Karpas-422 (cell line): ENCODE measurements around the gene SLC4A2. TPM values are rescaled to one million over a fixed set of nuclear protein-coding genes. Genes with fewer than 3 reads are reported as not detected.

Experiments used
- DNase-seq: peaks from one replicate; pipeline ENCODE4 v3.0.0-alpha.2; 2015
- H2AFZ ChIP-seq: fragments of 200-600 bp; sonication (generic); 2 replicates; pipeline ENCODE4 v1.6.1; 2014; ENCODE audit warnings: antibody characterized with exemption, low read length, mixed read lengths
- H3K27ac ChIP-seq: fragments of 200-600 bp; sonication (generic); 2 replicates; pipeline ENCODE4 v1.5.1; 2014; ENCODE audit warnings: mild to moderate bottlenecking, low read length, moderate library complexity
- H3K27me3 ChIP-seq: fragments of 200-600 bp; sonication (generic); 2 replicates; pipeline ENCODE4 v1.6.1; 2014; ENCODE audit warnings: low read length, mixed read lengths
- H3K36me3 ChIP-seq: fragments of 200-600 bp; sonication (generic); 2 replicates; pipeline ENCODE4 v1.6.1; 2014; ENCODE audit warnings: low read length, mixed read lengths; ENCODE audit not compliant: insufficient read depth
- H3K4me1 ChIP-seq: fragments of 200-600 bp; sonication (generic); 2 replicates; pipeline ENCODE4 v1.6.1; 2014; ENCODE audit warnings: mild to moderate bottlenecking, low read length, mixed read lengths
- H3K4me2 ChIP-seq: fragments of 200-600 bp; sonication (generic); 2 replicates; pipeline ENCODE4 v1.6.1; 2014; ENCODE audit warnings: low read length, low read depth, mild to moderate bottlenecking; ENCODE audit not compliant: poor library complexity, severe bottlenecking
- H3K4me3 ChIP-seq: fragments of 200-600 bp; sonication (generic); 2 replicates; pipeline ENCODE4 v1.5.1; 2014; ENCODE audit warnings: mild to moderate bottlenecking, antibody characterized with exemption, low read length, mixed read lengths
- H3K79me2 ChIP-seq: fragments of 200-600 bp; sonication (generic); 2 replicates; pipeline ENCODE4 v1.6.1; 2014; ENCODE audit warnings: mild to moderate bottlenecking, low read length, mixed read lengths
- H3K9ac ChIP-seq: fragments of 200-600 bp; sonication (generic); 2 replicates; pipeline ENCODE4 v1.6.0; 2014; ENCODE audit warnings: low read length
- H3K9me2 ChIP-seq: fragments of 200-600 bp; sonication (generic), shearing (Covaris generic); replicated peaks from 2 replicates; pipeline ENCODE4 v1.6.0; 2014; ENCODE audit warnings: mild to moderate bottlenecking, low read length, moderate library complexity; ENCODE audit not compliant: insufficient read depth
- H3K9me3 ChIP-seq: fragments of 300-700, 200-600 bp; sonication (generic); 2 replicates; pipeline ENCODE4 v1.6.1; 2014; ENCODE audit warnings: low read length, mixed read lengths
- H4K20me1 ChIP-seq: fragments of 200-600 bp; sonication (generic); 2 replicates; pipeline ENCODE4 v1.6.1; 2014; ENCODE audit warnings: mild to moderate bottlenecking, antibody characterized with exemption, low read length, low read depth; ENCODE audit not compliant: insufficient read depth
- total RNA-seq: library from RNA; depleted of rRNA; stranded (reverse); fragments of >200 nt; shearing (Covaris generic); gene quantifications from 2 replicates; pipeline ENCODE4 v1.2.3, GENCODE V29; 2014; ENCODE audit warnings: low replicate concordance

SLC4A2 gene
- total RNA-seq, 1 experiment from 2014 or later = 35.1 TPM

- H3K79me2 ChIP-seq = no peaks in the 10 kb centered on the region
- no peak overlapping the region for H3K4me2 ChIP-seq
- DNase-seq = peak; percentile 69
- no peaks in the 10 kb centered on the region for H4K20me1 ChIP-seq
- H3K27me3 ChIP-seq = no peaks in the 10 kb centered on the region
- H3K9me2 ChIP-seq = no peaks in the 10 kb centered on the region
- H3K4me1 ChIP-seq = no peaks in the 10 kb centered on the region
- H3K9ac ChIP-seq = no peak overlapping the region
- H3K9me3 ChIP-seq = no peaks in the 10 kb centered on the region
- H3K36me3 ChIP-seq = no peaks in the 10 kb centered on the region
- H3K4me3 ChIP-seq = no peak overlapping the region
- no peak overlapping the region for H3K27ac ChIP-seq
- no peak overlapping the region for H2AFZ ChIP-seq
Observed at GRCh38 chr7:151091431-151091830, 32.0 kb downstream of the SLC4A2 start.

DNA sequence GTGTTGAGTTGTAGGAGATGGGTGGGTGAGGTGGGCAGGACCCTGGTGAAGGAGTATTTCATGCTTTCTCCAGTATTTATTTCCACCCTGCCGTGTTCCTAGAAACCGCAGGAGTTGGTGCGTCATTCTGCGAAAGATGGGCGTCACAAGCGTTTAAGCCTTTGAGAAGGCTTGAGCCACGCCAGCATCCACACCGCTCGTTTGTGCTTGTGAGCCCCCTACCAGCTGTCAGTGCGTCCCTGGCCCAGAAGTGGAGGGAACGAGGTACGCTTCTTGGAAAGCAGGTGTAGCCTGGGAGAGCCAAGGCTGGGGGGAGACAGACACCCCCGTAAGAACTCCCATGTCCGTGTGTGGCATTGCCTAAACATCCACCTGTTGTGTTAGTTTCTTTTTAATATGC is 32.6 kb downstream of the SLC4A2 start:
- no peak overlapping the region for H3K4me3 ChIP-seq
- H3K79me2 ChIP-seq = no peaks in the 10 kb centered on the region
- no peaks in the 10 kb centered on the region for H3K27me3 ChIP-seq
- H2AFZ ChIP-seq = no peak overlapping the region
- no peaks in the 10 kb centered on the region for H3K4me1 ChIP-seq
- no peaks in the 10 kb centered on the region for H4K20me1 ChIP-seq
- no peak overlapping the region for H3K9ac ChIP-seq
- H3K9me3 ChIP-seq = no peaks in the 10 kb centered on the region
- no peak for DNase-seq
- no peak overlapping the region for H3K4me2 ChIP-seq
- no peaks in the 10 kb centered on the region for H3K9me2 ChIP-seq
- H3K27ac ChIP-seq = no peak overlapping the region
- no peaks in the 10 kb centered on the region for H3K36me3 ChIP-seq

GRCh38 chr7:151093748-151094147 is 34.4 kb downstream of the SLC4A2 start:
- Histone ChIP-seq H3K79me2 (no peaks in the 10 kb centered on the region), H3K9me3 (no peaks in the 10 kb centered on the region), H3K4me1 (no peaks in the 10 kb centered on the region), H3K9ac (no peak overlapping the region), H3K4me2 (no peak overlapping the region), H4K20me1 (no peaks in the 10 kb centered on the region), H3K4me3 (no peak overlapping the region), H2AFZ (no peak overlapping the region), H3K27ac (no peak overlapping the region), H3K27me3 (no peaks in the 10 kb centered on the region), H3K36me3 (no peaks in the 10 kb centered on the region), H3K9me2 (no peaks in the 10 kb centered on the region)
- no peak for DNase-seq

DNA sequence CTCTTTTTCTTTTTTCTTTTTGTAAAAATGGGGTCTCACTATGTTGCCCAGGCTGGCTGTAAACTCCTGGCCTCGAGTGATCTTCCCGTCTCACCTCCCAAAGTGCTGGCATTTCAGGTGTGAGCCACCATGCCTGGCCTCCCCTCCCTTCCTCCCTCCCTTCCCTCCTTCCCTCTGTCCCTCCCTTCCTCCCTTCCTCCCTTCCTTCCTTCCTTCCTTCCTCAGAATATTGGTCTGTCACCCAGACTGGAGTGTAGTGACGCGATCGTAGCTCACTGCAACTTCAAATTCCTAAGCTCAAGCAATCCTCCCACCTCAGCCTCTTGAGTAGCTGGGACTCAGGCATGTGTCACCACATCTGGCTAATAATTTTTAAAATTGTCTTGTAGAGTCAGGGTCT is 35.3 kb downstream of the SLC4A2 start:
- Histone ChIP-seq H3K4me3 (no peak overlapping the region), H3K27me3 (no peaks in the 10 kb centered on the region), H3K4me2 (no peak overlapping the region), H3K79me2 (no peaks in the 10 kb centered on the region), H4K20me1 (no peaks in the 10 kb centered on the region), H3K9me2 (no peaks in the 10 kb centered on the region), H3K36me3 (no peaks in the 10 kb centered on the region), H3K4me1 (no peaks in the 10 kb centered on the region), H2AFZ (no peak overlapping the region), H3K27ac (no peak overlapping the region), H3K9ac (no peak overlapping the region), H3K9me3 (no peaks in the 10 kb centered on the region)
- DNase-seq = no peak

DNA sequence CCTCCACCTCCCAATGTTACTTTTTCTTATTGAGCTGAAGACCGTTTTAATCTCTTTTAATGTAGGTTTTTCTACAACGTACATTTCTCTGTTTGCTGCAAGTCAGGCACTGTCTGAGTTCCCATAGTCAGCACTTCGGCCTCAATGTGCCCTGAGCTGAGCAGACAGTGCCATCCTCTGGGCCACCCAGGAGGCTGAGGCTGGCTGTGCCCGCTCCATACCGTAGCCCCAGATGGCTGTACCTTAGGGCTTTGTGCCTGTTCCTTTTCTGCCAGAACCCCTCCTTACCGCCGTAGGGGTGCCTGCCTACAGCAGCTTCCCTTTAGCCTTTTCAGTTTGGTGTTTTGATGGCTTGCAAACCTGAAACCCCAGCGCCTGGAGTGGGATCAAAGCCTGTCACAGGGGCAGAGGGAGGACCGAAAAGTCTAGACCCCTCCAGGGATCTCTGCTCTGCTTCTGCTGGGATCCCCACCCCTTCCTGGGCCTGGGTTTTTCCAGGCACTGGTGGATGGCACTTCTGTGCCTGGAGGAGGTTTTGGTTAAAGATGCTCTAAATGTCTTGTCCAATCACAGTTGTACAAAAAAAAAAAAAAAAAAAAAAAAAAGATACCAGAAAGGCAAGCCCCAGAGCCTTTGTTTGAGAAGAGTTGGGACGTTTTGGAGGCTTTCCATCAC is 35.9 kb downstream of the SLC4A2 start:
- H2AFZ ChIP-seq = no peak overlapping the region
- no peak overlapping the region for H3K4me3 ChIP-seq
- no peaks in the 10 kb centered on the region for H3K27me3 ChIP-seq
- no peak overlapping the region for H3K4me2 ChIP-seq
- no peaks in the 10 kb centered on the region for H3K79me2 ChIP-seq
- H3K9me3 ChIP-seq = no peaks in the 10 kb centered on the region
- H3K9ac ChIP-seq = no peak overlapping the region
- H3K9me2 ChIP-seq = no peaks in the 10 kb centered on the region
- no peaks in the 10 kb centered on the region for H3K4me1 ChIP-seq
- H3K36me3 ChIP-seq = no peaks in the 10 kb centered on the region
- H3K27ac ChIP-seq = no peak overlapping the region
- DNase-seq = no peak
- no peaks in the 10 kb centered on the region for H4K20me1 ChIP-seq

DNA sequence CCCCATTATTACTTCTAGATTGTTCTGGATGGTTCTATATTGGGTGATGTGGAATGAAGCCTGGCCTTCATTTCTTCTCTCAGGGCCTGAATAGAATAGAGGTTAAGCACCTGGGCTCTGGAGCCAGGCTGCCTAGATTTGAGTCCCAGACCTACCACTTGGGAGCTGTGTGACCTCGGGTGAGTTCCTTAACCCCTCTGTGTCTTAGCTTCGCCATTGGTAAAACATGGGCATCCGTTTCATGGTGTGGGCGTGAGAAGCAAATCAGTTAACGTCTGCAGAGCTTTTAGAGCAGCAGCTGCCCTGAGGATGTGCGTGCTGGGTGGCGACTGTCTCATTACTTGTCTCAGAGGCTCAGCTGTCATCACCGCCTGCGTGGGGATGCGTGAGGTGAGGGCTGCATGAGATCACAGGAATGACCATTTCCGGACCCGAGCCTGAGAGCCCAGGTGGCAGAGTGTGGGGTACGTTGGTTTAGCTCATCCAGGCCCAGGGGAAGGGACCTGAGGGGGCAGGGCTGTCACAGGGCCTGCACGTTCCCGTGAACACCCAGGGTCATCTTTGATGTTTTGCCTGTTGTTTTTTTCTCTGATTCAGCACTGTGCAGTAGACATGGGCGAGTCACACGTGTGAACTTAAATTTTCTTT is 36.6 kb downstream of the SLC4A2 start:
- Histone ChIP-seq H3K9me3 (no peaks in the 10 kb centered on the region), H2AFZ (no peak overlapping the region), H3K4me1 (no peaks in the 10 kb centered on the region), H4K20me1 (no peaks in the 10 kb centered on the region), H3K27ac (no peak overlapping the region), H3K9me2 (no peaks in the 10 kb centered on the region), H3K4me3 (no peak overlapping the region), H3K79me2 (no peaks in the 10 kb centered on the region), H3K27me3 (no peaks in the 10 kb centered on the region), H3K36me3 (no peaks in the 10 kb centered on the region), H3K9ac (no peak overlapping the region), H3K4me2 (no peak overlapping the region)
- no peak for DNase-seq

DNA sequence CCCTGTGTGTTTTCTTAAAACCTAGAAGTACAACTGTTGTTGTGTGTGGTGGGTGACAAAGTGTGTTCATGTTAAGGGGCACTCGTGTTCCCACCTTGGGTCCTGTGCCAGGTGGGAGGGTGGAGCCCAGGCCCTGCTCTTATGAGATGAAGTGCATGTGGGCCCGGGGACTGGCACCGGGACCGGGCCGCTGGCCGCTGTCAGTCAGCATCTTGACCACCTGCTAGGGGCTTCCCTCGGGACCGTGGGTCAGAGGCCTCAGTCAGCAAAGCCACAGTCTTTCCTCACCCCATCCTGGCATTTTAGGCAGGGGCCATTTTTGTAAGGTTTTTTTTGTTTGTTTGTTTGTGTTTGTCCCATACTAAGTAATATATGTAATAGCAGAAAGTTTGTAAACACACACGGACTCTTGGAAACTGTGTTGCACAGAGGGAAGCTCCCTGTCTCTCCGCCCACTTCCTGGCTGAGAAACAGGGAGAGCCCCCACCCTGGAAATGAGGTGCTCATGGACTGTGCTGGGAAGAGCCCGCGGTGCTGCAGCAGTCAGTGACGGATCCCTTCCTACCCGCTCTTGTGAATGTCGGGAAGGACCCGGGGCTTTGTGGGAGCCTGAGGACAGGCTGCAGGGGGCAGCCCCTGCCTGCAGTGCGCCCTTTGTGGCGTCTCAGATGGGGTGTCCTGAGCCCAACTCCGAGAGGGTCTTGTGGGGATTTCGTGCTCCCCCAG is 40.3 kb downstream of the SLC4A2 start:
- Histone ChIP-seq H4K20me1 (no peaks in the 10 kb centered on the region), H3K36me3 (no peaks in the 10 kb centered on the region), H3K4me3 (no peak overlapping the region), H3K9me3 (no peaks in the 10 kb centered on the region), H3K4me1 (no peaks in the 10 kb centered on the region), H3K9me2 (no peaks in the 10 kb centered on the region), H3K27me3 (no peaks in the 10 kb centered on the region), H3K4me2 (no peak overlapping the region), H3K79me2 (no peaks in the 10 kb centered on the region), H3K27ac (no peak overlapping the region), H2AFZ (no peak overlapping the region), H3K9ac (no peak overlapping the region)
- no peak for DNase-seq

- Histone ChIP-seq H3K27ac (no peak overlapping the region), H4K20me1 (no peaks in the 10 kb centered on the region), H3K4me3 (no peak overlapping the region), H3K36me3 (no peaks in the 10 kb centered on the region), H3K4me1 (no peaks in the 10 kb centered on the region), H3K9me3 (no peaks in the 10 kb centered on the region), H3K79me2 (no peaks in the 10 kb centered on the region), H3K4me2 (no peak overlapping the region), H3K9ac (no peak overlapping the region), H2AFZ (no peak overlapping the region), H3K27me3 (no peaks in the 10 kb centered on the region), H3K9me2 (no peaks in the 10 kb centered on the region)
- DNase-seq = no peak
Observed at GRCh38 chr7:151100921-151101320, 41.5 kb downstream of the SLC4A2 start.
